LNCAP (cell line): ENCODE data around the gene PIK3CB.

Experiments
- TF ChIP-seq, protein P1 (sequence below): fragments of 450-650 bp; IDR thresholded peaks from 2 replicates; pipeline ENCODE4 v1.5.1; 2017; ENCODE audit warnings: mild to moderate bottlenecking

Gene PIK3CB

DNA sequence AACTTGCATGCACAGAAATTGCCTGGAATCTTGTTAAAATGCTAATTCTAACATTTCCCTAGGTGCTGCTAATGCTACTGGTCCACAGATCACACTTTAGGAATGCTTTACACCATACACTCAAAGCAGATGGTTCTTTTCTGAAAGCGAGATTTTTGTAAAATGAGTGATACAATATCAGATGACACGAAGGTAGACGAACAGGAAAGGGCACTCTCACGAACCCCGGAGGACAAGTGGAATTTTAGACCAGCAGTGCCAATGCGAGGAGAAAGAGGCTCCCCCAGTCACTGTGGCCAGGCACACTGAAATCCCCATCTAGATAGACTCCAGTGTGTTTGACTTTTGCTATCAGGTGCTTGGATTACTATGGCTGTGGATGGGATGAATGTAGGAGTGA, 205.2 kb downstream of the PIK3CB start:
- TF ChIP-seq, protein P1, sequence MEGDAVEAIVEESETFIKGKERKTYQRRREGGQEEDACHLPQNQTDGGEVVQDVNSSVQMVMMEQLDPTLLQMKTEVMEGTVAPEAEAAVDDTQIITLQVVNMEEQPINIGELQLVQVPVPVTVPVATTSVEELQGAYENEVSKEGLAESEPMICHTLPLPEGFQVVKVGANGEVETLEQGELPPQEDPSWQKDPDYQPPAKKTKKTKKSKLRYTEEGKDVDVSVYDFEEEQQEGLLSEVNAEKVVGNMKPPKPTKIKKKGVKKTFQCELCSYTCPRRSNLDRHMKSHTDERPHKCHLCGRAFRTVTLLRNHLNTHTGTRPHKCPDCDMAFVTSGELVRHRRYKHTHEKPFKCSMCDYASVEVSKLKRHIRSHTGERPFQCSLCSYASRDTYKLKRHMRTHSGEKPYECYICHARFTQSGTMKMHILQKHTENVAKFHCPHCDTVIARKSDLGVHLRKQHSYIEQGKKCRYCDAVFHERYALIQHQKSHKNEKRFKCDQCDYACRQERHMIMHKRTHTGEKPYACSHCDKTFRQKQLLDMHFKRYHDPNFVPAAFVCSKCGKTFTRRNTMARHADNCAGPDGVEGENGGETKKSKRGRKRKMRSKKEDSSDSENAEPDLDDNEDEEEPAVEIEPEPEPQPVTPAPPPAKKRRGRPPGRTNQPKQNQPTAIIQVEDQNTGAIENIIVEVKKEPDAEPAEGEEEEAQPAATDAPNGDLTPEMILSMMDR: no peak

DNA sequence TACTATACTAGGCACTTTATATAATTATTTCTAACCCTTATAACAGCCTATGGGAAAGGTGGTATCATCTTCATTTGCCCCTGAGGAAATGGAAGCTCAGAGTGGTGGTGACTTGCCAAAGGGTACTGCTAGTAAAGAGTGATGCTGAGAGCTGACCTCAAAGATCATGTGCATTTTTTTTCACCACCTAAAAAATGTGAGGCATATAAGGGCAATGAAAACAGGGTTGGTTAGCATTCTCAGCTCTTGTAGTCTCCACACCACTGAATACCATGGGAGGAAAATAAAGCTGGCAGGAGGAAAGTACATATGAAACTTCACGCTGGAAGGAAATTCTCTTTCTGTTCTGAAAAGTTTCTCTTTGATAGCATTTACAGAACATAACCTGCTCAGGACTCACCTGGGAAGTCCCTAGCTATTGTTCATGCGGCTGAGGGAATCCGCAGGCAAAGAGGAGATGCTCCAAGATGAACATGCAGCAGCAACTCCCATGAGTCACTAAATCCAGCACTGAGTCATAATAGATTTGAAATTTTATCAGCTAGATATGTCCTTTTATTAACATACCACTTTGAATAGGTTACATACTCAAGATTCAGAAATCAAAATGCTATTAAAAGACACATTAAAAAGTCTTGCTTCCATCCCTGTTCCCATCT, 208.9 kb downstream of the PIK3CB start:
- TF ChIP-seq, protein P1: no peak

DNA sequence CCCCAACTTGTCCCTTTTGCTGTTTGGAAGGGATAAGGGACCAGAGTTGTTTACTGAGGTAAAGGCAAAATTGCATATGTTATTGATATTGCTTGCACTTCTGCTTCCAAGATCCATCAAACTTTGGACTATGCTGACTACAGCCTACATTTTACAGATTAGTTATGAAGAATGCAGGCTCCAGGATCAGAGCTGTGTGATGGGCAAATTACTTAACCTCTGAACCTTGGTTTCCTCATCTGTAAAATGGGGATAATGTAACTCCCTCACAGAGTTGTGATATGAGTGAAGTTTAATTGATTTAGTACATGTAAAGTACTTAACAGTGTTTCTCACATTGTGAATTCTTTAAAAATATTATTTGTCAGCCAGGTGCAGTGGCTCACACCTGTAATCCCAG, 210.2 kb downstream of the PIK3CB start:
- TF ChIP-seq, protein P1: no peak

DNA sequence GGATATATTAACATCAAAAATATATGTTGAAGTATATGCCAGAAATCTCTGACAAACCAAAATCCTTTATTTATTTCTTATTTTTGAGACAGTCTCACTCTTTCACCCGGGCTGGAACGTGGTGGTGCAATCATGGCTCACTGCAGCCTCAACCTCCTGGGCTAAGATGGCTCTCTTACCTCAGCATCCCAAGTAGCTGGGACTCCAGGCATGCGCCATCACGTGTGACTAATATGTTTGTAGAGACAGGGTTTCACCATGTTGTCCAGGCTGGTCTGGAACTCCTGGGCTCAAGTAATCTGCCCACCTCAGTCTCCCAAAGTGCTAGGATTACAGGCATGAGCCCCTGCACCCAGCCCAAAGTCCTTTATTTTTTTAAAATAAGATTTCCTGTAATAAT, 214.3 kb downstream of the PIK3CB start:
- TF ChIP-seq, protein P1: no peak

DNA sequence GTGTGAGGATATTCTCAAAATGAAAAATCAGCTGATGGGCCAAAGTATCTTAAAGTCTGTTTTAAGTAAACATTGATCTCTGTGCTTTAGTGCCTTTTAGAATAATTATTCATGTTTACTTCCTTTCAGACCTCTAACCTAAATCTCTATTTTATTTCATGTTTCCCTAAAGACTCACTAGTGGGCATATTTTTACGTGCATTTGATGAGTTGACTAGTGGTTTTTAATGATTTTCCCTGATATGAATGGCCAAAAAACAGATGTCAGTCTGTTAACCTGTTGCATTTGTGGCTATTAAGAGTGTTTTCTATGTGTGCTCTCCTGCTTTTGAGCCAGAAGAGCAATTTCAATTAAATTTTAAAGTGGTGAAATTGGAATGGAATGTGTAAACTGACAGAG, 219.3 kb downstream of the PIK3CB start:
- TF ChIP-seq, protein P1: no peak

DNA sequence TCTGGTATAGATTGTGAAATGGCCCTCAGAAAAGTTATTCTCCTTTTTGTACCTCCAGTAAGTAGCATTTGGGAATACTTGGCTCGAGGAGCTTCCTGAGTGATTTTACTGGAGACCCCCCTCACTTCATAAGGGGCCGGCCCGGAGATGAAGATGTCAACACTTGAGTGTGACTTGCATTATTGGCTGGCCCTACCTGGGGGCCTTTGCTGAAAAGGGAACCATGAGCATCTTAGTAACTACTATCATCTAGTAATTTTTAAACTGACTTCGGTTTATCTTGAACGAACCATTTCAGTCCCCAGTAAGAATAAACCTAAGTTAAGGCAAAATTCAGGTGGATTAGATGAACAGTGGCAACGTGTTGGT, 224.8 kb downstream of the PIK3CB start:
- TF ChIP-seq, protein P1: no peak

DNA sequence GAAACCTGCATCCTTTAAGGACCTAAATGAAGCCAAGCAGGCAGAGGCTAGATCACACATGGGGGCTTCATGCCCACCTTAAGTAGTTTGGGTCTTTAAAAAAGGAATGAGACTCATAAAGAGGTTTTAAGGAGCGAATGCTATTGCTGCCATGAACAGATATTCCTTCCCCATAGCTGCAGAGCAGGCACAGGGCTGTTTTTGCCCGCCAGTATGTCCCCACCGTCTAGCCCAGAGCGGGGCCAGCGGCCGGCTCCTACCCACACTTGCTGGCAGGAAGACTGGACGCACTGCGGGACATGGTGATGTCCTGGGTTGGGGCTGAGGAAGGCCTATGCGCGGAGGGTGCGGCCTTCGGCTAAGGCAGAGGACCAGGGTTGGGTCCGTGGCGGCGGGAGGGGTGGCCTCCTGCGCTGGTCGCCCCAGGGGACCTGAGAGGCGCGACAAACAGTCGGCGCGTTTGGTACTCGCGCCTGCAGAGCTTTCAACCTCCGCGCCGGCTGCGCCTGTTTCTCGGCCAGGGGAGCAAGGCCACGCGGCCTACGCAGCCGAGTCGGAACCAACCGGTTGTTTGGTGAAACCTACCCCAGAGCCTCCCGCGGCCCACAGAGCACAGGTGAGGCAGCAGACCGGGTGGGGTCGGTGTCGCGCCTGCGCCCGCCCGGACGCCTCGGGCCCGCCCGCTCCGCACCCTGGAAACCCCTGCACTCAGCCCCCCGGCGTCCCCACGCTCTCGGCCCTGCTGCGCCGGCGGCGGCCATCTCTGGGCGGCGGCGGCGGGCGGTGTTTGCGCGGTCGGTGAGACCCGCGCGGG, 226.2 kb downstream of the PIK3CB start, which contains the start of gene FAIM:
TSS of gene FAIM (plus strand) at position 450 of the 814 bp plus-strand sequence. CDS start 10,956 bp downstream, outside the sequence.
- TF ChIP-seq, protein P1: no peak
